Gastrocnemius medialis (tissue), 4 donors: Measurements from ENCODE around the gene CREBBP.

Experiments used
- POLR2A ChIP-seq, 2 donors: fragments of 450-650 bp; IDR thresholded peaks; one replicate each; pipeline ENCODE4 v1.6.1; 2017; ENCODE audit warnings: antibody characterized with exemption in 2 of 2, mild to moderate bottlenecking in 2 of 2, moderate library complexity in 2 of 2
- TF ChIP-seq, protein P1 (sequence below), 5 experiments: fragments of 450-650 bp in 3 of 5; fragments of 200-600 bp in 2 of 5; sonication (generic) in 2 of 5; IDR thresholded peaks in 4 of 5; conservative IDR thresholded peaks in 1 of 5; 1 replicate in 4 of 5; 2 replicates in 1 of 5; pipeline ENCODE4 v1.5.1; 2016 to 2019; ENCODE audit warnings: antibody characterized with exemption in 5 of 5, mild to moderate bottlenecking in 3 of 5, moderate library complexity in 3 of 5

DNA sequence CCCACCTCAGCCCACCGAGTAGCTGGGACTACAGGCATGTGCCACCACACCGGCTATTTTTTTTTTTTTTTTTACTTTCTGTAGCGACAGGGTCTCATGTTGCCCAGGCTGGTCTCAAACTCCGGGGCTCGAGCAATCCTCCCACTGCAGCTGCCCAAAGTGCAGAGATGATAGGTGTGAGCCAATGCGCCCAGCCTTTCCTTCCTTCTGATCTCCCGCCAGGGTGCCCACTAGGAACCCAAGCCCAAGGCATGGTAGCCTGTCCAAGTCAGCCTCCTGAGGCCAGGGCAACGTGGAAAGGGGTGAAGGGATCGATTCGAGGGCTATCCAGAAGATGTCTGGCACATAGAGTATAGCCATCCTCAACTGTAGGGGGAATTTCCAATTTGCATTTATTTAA, 9.6 kb upstream of the CREBBP start:
- TF ChIP-seq, protein P1, sequence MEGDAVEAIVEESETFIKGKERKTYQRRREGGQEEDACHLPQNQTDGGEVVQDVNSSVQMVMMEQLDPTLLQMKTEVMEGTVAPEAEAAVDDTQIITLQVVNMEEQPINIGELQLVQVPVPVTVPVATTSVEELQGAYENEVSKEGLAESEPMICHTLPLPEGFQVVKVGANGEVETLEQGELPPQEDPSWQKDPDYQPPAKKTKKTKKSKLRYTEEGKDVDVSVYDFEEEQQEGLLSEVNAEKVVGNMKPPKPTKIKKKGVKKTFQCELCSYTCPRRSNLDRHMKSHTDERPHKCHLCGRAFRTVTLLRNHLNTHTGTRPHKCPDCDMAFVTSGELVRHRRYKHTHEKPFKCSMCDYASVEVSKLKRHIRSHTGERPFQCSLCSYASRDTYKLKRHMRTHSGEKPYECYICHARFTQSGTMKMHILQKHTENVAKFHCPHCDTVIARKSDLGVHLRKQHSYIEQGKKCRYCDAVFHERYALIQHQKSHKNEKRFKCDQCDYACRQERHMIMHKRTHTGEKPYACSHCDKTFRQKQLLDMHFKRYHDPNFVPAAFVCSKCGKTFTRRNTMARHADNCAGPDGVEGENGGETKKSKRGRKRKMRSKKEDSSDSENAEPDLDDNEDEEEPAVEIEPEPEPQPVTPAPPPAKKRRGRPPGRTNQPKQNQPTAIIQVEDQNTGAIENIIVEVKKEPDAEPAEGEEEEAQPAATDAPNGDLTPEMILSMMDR (IDR thresholded peaks at IDR 0.05 in 4 of 5, conservative IDR thresholded peaks at IDR 0.05 in 1 of 5) = no peak
- TF ChIP-seq POLR2A (IDR thresholded peaks at IDR 0.05) = no peak
